HG03108 (cell line): Measurements from ENCODE around the gene WAPL.
"Not testable (repeated sequence)": the region's sequence is repeated elsewhere in the genome, so short reads cannot be mapped to it uniquely, and the experiment has no call there.

Experiments
- ATAC-seq: cut with Tn5 transposase; IDR thresholded peaks from one replicate; pipeline ENCODE4 v1.9.1; 2021; ENCODE audit warnings: moderate library complexity; ENCODE audit not compliant: unreplicated experiment

Gene WAPL

GRCh38 chr10:86525713-86526112, 4.1 kb upstream of the WAPL start:
- not testable (repeated sequence) for ATAC-seq

DNA sequence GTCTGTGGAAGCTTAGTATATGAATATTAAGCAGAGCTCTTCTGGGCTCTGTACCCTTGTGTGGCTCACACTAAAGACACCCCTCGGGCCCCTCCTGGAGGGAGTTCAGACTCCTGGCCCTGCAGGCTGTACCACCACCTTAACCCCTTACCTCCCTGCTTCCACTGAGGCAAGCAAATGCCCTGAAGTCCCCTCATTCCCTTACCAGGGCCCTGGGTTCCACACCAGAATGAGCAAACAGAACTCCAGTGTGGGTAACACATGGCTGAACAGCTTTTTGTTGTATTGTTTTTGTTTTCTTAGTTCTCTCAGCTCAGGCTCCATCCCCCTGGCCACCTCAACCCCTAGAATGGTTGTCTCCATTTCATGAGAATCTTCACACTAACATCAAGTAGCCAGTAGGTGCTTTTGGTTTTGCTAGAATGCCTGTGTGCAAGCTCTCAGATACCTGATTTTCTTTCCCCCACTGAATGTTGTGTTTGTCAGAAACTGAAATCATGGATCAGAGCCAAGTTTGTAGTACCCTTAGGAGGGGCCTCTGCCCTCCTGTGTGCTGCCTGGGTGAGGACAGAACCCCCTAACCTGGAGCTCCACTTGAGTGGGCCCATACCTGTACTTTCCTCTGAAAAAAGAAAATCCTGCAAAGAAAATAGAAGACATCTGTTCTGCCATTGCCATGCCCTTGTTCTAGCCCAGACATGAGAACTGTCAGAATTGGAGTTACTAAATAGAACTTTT, 2.8 kb upstream of the WAPL start:
- ATAC-seq: no peak

DNA sequence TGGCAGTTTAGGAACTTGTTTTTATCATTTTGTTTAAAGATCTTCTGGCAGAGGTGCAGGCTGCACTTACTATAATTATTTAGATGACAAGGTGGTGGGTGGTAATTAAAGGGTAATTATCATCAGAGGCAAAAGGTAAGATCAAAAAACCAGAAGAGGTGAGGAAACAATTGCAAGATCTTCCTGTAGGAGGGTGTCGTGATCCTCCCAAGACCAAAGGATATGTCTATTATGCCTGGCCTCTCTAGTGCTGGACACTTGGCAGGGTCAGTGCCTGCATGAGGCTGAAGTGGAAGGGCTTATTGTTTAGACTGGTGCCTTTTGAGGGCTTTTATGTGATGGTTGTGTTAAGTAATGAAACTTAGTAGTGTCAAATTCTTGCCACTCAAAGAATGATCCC, 1.8 kb upstream of the WAPL start:
- ATAC-seq: no peak

- ATAC-seq: no peak
Observed at GRCh38 chr10:86522510-86522855, 891 bp upstream of the WAPL start.

- no peak for ATAC-seq
Observed at GRCh38 chr10:86520871-86521677, 518 bp downstream of the WAPL start.

GRCh38 chr10:86518781-86519180, 2.8 kb downstream of the WAPL start:
- ATAC-seq: no peak

DNA sequence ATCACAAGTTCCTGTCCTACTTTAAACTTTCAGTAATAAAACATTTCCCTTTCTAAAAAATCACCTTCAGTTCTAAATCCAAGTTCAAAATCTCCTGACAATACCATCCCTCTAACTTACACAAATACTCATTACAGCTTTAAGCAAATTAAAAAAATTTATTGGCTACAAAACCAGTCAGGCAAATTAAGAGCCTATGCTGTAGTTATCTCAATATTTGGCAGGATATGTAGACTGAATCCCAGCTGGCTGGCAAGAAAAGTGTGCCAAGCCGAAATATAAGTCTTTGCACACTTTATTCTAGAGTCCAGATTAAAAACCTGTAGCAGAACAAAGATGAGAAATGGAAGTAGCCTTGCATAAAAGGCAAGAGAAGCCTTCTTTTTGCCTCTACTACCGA, 9.5 kb downstream of the WAPL start:
- no peak for ATAC-seq

GRCh38 chr10:86511027-86511865, 10.3 kb downstream of the WAPL start:
- no peak for ATAC-seq

- no peak for ATAC-seq
Observed at GRCh38 chr10:86509145-86509544, 12.4 kb downstream of the WAPL start.

- ATAC-seq: no peak
Observed at GRCh38 chr10:86508217-86508616, 13.4 kb downstream of the WAPL start.

DNA sequence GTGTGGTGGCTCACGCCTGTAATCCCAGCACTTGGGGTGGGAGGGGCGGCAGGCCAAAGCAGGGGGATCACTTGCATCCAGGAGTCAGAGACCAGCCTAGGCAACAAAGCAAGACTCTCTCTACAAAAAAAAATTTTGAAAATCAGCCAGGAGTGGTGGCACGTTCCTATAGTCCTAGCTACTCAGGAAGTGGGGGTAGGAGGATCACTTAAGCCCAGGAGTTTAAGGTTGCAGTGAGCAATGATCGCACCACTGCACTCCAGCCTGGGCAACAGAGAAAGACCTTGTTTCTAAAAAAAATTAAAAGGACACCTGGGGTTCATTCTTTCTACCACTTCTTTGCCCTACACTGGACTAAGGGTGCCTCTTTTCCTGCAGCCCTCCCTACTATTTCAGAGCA, 15.1 kb downstream of the WAPL start:
- peak; percentile 58 for ATAC-seq

GRCh38 chr10:86506062-86506461, 15.5 kb downstream of the WAPL start:
- no peak for ATAC-seq

GRCh38 chr10:86504510-86504909, 17.1 kb downstream of the WAPL start:
- ATAC-seq: no peak

- no peak for ATAC-seq
Observed at GRCh38 chr10:86500846-86501245, 20.7 kb downstream of the WAPL start.

DNA sequence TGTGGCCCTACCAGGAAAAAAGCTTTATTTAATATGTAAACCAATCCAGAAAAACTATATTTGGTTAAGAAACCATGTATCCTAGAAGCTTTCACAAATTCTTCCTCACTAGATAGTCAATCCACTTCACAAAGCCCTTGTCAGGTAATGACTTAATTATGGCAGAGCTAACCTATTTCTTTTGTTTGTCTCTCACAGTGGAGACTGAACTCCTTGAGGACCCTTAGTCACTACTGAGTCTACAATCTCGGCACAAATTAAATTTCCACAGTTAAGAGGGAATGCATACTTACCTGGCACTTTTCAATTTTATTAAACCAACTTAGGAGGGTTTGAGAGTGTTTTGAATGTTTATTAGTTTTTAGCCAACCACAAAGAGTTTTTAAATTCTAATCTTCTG, 23.0 kb downstream of the WAPL start:
- ATAC-seq: no peak

- no peak for ATAC-seq
Observed at GRCh38 chr10:86497621-86498020, 24.0 kb downstream of the WAPL start.

DNA sequence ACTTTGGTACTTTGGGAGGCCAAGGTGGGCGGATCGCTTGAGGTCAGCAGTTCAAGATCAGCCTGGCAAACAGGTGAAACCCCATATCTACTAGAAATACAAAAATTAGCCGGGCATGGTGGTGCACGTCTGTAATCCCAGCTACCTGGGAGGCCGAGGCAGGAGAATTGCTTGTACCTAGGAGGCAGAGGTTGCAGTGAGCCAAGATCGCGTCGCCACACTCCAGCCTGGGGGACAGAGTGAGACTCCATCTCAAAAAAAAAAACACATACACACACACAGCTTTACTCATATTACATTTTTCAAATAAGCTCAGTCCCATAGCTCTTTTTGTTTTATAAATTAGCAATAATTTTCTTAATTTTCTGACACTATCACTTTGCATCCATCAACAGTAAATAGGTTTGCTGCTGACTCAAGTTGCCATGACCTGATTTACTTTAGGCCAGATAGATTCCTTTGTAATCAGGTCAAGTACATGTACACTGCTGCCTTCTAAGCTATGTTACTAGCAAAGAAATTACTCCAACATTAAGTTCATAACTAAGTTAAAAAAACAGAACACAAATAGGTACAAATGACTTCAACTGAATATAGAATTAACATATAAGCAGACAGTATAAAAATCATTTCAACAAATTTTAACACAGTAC, 31.5 kb downstream of the WAPL start:
- no peak for ATAC-seq

DNA sequence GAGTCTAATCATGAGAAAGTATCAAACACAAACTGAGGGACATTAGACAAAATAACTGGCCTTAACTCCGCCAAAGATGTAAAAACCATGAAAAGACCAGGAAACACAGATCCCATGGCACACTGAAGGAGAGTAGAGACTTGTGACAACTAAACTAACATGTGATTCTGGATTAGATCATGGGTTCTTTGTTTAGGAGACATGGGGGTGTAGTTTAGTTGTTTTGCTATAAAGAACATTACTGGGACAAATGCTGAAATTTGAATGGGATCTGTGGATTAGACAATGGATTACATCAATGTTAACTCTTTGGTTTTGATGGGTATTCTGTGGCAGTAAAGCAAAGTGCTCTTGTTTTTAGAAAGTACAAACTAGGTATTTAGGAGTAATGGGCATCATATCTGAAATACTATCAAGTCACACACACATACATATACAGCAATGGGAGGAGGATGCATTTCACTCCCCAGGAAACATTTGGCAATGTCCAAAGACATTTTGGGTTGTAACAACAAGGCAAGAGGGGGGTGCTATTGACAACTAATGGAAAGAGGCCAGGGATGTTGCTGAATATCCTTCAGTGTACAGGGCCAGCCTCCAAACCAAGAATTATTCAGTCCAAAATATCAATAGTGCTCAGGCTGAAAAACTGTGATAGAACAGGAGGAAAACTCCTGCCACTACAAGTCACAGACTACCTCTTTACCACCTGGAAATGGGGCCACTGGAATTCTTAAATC, 32.4 kb downstream of the WAPL start:
- no peak for ATAC-seq

- ATAC-seq: no peak
Observed at GRCh38 chr10:86486856-86487255, 34.7 kb downstream of the WAPL start.

GRCh38 chr10:86483664-86484063, 37.9 kb downstream of the WAPL start:
- ATAC-seq: no peak
